ENCODE results near the gene SPRN.

DNA sequence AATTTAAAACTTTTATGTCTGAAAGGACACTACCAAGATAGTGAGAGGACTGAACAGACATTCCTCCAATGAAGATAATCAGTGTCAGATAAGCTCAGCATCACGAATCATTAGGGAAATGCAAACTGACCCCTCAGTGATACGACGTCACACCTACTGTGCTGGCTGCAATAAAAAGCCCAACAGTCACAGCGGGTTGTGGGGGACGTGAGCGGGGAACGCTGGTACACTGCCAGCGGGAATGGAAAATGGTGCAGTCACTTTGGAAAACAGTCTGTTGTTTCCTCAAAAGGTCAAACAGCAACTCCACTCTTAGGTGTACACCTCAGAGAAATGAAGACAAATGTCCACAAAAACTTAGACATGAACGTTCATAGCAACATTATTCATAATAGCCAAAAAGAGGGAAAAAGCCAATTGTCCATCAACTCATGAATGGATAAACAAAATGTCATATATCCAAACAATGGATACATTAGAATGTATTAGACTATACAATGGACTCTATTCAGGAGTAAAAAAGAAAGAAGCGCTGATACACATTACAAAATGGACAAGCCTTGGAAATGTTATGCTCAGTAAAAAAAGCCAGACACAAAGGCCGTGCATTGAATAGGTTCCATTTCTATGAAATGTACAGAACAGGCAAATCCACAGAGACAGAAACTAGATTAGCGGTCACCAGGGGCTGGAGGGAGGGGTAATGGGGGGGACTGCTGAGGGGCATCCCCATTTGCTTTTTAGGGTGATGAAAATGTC lies 48.9 kb downstream of the SPRN start:
- TF ChIP-seq, protein P1, sequence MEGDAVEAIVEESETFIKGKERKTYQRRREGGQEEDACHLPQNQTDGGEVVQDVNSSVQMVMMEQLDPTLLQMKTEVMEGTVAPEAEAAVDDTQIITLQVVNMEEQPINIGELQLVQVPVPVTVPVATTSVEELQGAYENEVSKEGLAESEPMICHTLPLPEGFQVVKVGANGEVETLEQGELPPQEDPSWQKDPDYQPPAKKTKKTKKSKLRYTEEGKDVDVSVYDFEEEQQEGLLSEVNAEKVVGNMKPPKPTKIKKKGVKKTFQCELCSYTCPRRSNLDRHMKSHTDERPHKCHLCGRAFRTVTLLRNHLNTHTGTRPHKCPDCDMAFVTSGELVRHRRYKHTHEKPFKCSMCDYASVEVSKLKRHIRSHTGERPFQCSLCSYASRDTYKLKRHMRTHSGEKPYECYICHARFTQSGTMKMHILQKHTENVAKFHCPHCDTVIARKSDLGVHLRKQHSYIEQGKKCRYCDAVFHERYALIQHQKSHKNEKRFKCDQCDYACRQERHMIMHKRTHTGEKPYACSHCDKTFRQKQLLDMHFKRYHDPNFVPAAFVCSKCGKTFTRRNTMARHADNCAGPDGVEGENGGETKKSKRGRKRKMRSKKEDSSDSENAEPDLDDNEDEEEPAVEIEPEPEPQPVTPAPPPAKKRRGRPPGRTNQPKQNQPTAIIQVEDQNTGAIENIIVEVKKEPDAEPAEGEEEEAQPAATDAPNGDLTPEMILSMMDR (IDR thresholded peaks at IDR 0.05): no peak
- TF ChIP-seq POLR2AphosphoS5 (IDR thresholded peaks at IDR 0.05): no peak
- TF ChIP-seq POLR2A (IDR thresholded peaks at IDR 0.05): no peak
- TF ChIP-seq EP300 (IDR thresholded peaks at IDR 0.05): no peak

Measured in stomach (tissue), 4 donors.